GM12891 (cell line): ENCODE data around the gene NRSN1.

Source experiments
- PAX5 ChIP-seq: IDR thresholded peaks from 2 replicates; pipeline ENCODE4 v1.6.1; 2011; ENCODE audit warnings: low read length, moderate library complexity, mild to moderate bottlenecking; ENCODE audit not compliant: insufficient read depth, severe bottlenecking
- POLR2A ChIP-seq: IDR thresholded peaks from 2 replicates; pipeline ENCODE4 v1.6.1; 2011; ENCODE audit warnings: low read depth, low read length, control low read depth
- POLR2AphosphoS5 ChIP-seq: IDR thresholded peaks from 2 replicates; pipeline ENCODE4 v1.6.1; 2011; ENCODE audit warnings: low read depth, low read length, control low read depth
- POU2F2 ChIP-seq: IDR thresholded peaks from 2 replicates; pipeline ENCODE4 v1.6.1; 2011; ENCODE audit warnings: low read depth, mild to moderate bottlenecking, control low read depth, low read length, moderate library complexity
- SPI1 ChIP-seq: IDR thresholded peaks from 2 replicates; pipeline ENCODE4 v1.6.1; 2011; ENCODE audit warnings: low read depth, low read length, control low read depth
- TAF1 ChIP-seq: IDR thresholded peaks from 2 replicates; pipeline ENCODE4 v1.6.1; 2011; ENCODE audit warnings: low read depth, low read length, control low read depth

- TF ChIP-seq TAF1 (no peak), SPI1 (no peak), POLR2A (no peak), POLR2AphosphoS5 (no peak), POU2F2 (no peak), PAX5 (no peak)
These were observed 13.1 kb downstream of the NRSN1 start for GRCh38 chr6:24139080-24139479.
